Skeletal muscle tissue (tissue), 4 donors: Measurements from ENCODE around the gene ROR2. TPM values are rescaled to one million over a fixed set of nuclear protein-coding genes. Genes with fewer than 3 reads are reported as not detected.

Experiments
- H3K27ac ChIP-seq: one replicate; pipeline ENCODE4 v1.7.0; 2013; ENCODE audit warnings: mild to moderate bottlenecking, low read depth, low read length, inconsistent platforms
- H3K27me3 ChIP-seq, 3 donors: one replicate each; pipeline ENCODE4 v1.7.0; 2013; ENCODE audit warnings: low read length in 3 of 3; ENCODE audit not compliant: control insufficient read depth in 3 of 3, insufficient read depth in 3 of 3
- H3K36me3 ChIP-seq, 3 donors: one replicate each; pipeline ENCODE4 v1.7.0; 2013; ENCODE audit warnings: low read length in 3 of 3; ENCODE audit not compliant: control insufficient read depth in 3 of 3, insufficient read depth in 3 of 3
- H3K4me1 ChIP-seq, 3 donors: one replicate each; pipeline ENCODE4 v1.7.0; 2013; ENCODE audit warnings: low read length in 3 of 3, mild to moderate bottlenecking in 3 of 3; ENCODE audit not compliant: control insufficient read depth in 3 of 3, insufficient read depth in 3 of 3
- H3K4me3 ChIP-seq, 3 donors: one replicate each; pipeline ENCODE4 v1.7.0; 2013; ENCODE audit warnings: low read length in 3 of 3
- H3K9ac ChIP-seq, 3 donors: one replicate each; pipeline ENCODE4 v1.7.0; 2013; ENCODE audit warnings: low read length in 3 of 3, mild to moderate bottlenecking in 3 of 3, moderate library complexity in 2 of 3, low read depth in 1 of 3
- H3K9me3 ChIP-seq, 3 donors: one replicate each; pipeline ENCODE4 v1.7.0; 2013; ENCODE audit warnings: low read length in 3 of 3; ENCODE audit not compliant: control insufficient read depth in 3 of 3
- total RNA-seq: library from RNA; depleted of rRNA; stranded (reverse); fragments of >200 nt; gene quantifications from one replicate; pipeline ENCODE4 v1.2.3, GENCODE V29; 2014
- donor health status: Osteomylitis.

ROR2 gene
- total RNA-seq, 1 donor from 2014 or later = 4.2 TPM

- H3K4me1 ChIP-seq = no peaks in the 10 kb centered on the region
- no peak overlapping the region for H3K27ac ChIP-seq
- no peak overlapping the region for H3K9ac ChIP-seq
Observed at GRCh38 chr9:91784673-91785446, 165.2 kb downstream of the ROR2 start.

DNA sequence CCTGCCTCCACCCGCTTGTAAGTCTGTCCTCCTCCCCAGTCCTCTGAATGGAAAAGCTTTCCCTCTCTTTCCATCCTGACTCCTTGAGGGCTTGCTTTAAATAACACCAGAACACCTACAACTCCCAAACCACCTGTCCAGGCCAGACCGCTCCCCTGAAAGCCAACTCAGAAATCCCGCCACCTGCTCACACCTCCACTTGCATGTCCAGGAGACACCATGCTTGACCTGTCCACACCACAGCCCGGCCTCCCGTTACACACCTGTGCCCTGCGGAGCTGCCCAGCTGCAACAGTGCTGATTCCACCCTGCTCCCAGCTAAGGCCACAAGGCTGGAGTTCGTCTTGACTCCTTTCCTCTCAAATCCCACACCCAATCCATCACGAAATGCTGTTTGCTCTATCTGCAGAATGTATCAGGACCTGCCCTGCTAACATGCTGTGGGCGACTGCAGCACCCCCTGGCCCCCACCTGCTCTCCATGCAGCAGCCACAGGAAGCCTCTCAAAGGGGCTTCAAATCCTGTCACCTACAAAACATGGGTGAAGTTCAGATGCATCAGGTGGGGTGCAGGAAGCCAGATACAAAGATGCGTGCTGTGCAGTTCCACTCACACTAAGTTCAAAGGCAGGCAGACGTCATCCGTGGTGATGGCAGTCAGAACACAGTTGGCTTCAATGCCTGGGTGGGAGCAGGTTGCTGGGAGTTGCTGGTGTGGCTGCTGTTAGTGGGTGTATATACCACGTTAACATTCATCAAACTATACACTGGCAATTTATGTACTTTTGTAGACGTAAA, 166.0 kb downstream of the ROR2 start:
- H3K4me3 ChIP-seq = no peak overlapping the region
- no peaks in the 10 kb centered on the region for H3K4me1 ChIP-seq
- no peak overlapping the region for H3K27ac ChIP-seq
- no peaks in the 10 kb centered on the region for H3K36me3 ChIP-seq
- H3K9ac ChIP-seq = no peak overlapping the region
- peaks cover 0 to 3% (median 3%) of the 10 kb centered on the region in 3 donors for H3K9me3 ChIP-seq
- peaks cover 0 to 9% (median 0%) of the 10 kb centered on the region in 3 donors for H3K27me3 ChIP-seq

More at GRCh38 chr9:91784673-91785446, 165.2 kb downstream of the ROR2 start:
- H3K4me3 ChIP-seq = no peak overlapping the region
- H3K36me3 ChIP-seq = no peaks in the 10 kb centered on the region
- peaks cover 0 to 9% (median 0%) of the 10 kb centered on the region in 3 donors for H3K27me3 ChIP-seq
- H3K9me3 ChIP-seq = peaks cover 0 to 3% (median 3%) of the 10 kb centered on the region in 3 donors

DNA sequence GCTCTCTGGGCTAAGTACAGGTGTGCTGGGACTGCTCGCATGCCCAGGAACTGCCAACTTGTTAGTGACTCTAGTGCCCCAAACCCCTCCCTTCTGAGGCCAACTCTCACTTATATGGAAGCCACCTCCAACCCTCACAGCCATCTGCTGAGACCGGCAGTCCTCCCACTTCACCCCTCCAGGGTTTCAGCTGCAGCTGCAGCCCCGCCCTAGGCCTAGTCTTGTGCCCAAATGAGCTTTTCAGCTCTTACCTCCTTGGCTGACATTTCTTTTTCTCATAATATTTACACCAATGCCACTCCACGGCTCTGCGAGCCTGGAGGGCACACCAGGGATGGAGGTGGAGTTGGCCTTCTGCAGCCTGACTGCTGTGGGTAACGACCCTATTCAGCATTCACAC, 166.6 kb downstream of the ROR2 start:
- H3K27ac ChIP-seq = no peak overlapping the region
- no peak overlapping the region for H3K9ac ChIP-seq
- no peak overlapping the region for H3K4me3 ChIP-seq
- peaks cover 0 to 9% (median 0%) of the 10 kb centered on the region in 3 donors for H3K27me3 ChIP-seq
- no peaks in the 10 kb centered on the region for H3K36me3 ChIP-seq
- no peaks in the 10 kb centered on the region for H3K4me1 ChIP-seq
- peaks cover 0 to 3% (median 3%) of the 10 kb centered on the region in 3 donors for H3K9me3 ChIP-seq

DNA sequence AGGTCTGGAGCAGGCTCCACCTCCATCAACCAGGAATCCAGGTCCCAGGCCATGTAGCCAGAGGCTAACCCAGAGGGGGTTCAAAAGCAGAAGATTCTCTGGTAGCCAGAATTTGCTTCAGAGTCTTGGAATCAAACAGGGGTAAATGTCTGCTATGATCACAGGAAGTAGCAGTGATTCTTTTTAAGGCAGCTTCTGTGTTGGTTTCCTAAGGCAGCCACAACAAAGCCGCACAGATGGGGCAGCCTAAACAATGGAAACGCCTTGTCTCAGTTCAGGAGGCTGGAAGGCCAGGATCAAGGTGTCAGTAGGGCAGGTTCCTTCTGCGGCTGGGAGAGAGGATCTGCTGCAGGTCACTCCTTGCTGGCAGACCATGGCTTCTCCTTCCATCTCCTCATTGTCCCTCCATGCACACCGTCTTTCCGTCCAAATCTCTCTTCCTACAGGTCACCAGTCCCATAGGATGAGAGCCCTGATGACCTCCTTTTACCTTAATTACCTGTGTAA, 167.3 kb downstream of the ROR2 start:
- peaks cover 0 to 11% (median 0%) of the 10 kb centered on the region in 3 donors for H3K27me3 ChIP-seq
- H3K9me3 ChIP-seq = peaks cover 0 to 3% (median 3%) of the 10 kb centered on the region in 3 donors
- no peak overlapping the region for H3K9ac ChIP-seq
- no peak overlapping the region for H3K4me3 ChIP-seq
- no peaks in the 10 kb centered on the region for H3K36me3 ChIP-seq
- H3K27ac ChIP-seq = no peak overlapping the region
- no peaks in the 10 kb centered on the region for H3K4me1 ChIP-seq

GRCh38 chr9:91781906-91782305, 168.1 kb downstream of the ROR2 start:
- Histone ChIP-seq H3K4me3 (no peak overlapping the region), H3K9ac (no peak overlapping the region), H3K27me3 (peaks cover 0 to 14% (median 0%) of the 10 kb centered on the region in 3 donors), H3K9me3 (peaks cover 0 to 3% (median 3%) of the 10 kb centered on the region in 3 donors), H3K4me1 (no peaks in the 10 kb centered on the region), H3K27ac (no peak overlapping the region), H3K36me3 (no peaks in the 10 kb centered on the region)

GRCh38 chr9:91781116-91781515, 168.9 kb downstream of the ROR2 start:
- no peaks in the 10 kb centered on the region for H3K36me3 ChIP-seq
- H3K27me3 ChIP-seq = peaks cover 0 to 14% (median 2%) of the 10 kb centered on the region in 3 donors
- peaks cover 0 to 3% (median 3%) of the 10 kb centered on the region in 3 donors for H3K9me3 ChIP-seq
- H3K4me3 ChIP-seq = no peak overlapping the region
- H3K9ac ChIP-seq = no peak overlapping the region
- no peak overlapping the region for H3K27ac ChIP-seq
- H3K4me1 ChIP-seq = no peaks in the 10 kb centered on the region

GRCh38 chr9:91778031-91778430, 172.0 kb downstream of the ROR2 start:
- Histone ChIP-seq H3K27me3 (peaks cover 5 to 18% (median 14%) of the 10 kb centered on the region in 3 donors), H3K36me3 (no peaks in the 10 kb centered on the region), H3K4me3 (no peak overlapping the region), H3K4me1 (no peaks in the 10 kb centered on the region), H3K9ac (no peak overlapping the region), H3K27ac (no peak overlapping the region), H3K9me3 (peaks cover 0 to 3% (median 0%) of the 10 kb centered on the region in 3 donors)

DNA sequence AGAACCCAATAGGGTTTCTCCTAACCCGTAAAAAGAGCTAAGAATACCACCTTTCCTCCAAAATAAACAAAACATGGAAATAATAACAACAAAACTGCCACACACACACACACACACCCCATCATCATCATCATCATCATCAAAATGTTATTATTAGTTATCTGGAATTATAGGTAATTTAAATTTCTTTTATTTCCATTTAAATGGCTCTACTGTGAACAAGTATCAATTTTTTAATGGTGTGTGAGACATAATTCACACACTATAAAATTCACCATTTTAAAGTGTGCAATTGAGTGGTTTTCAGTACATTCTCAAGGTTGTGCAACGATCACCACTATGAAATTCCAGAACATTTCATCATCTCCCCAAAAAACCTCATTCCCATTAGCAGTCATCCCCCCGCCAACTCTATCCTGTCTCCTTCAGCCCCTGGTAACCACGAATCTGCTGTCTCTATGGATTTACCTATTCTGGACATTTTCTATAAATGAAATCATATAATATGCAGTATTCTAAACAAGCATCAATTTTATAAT, 172.7 kb downstream of the ROR2 start:
- H3K27me3 ChIP-seq = peaks cover 5 to 18% (median 14%) of the 10 kb centered on the region in 3 donors
- no peaks in the 10 kb centered on the region for H3K9me3 ChIP-seq
- no peaks in the 10 kb centered on the region for H3K4me1 ChIP-seq
- no peak overlapping the region for H3K27ac ChIP-seq
- no peak overlapping the region for H3K9ac ChIP-seq
- no peaks in the 10 kb centered on the region for H3K36me3 ChIP-seq
- no peak overlapping the region for H3K4me3 ChIP-seq

- Histone ChIP-seq H3K4me3 (no peak overlapping the region), H3K9me3 (no peaks in the 10 kb centered on the region), H3K36me3 (no peaks in the 10 kb centered on the region), H3K27me3 (peaks cover 5 to 18% (median 14%) of the 10 kb centered on the region in 3 donors), H3K27ac (no peak overlapping the region), H3K4me1 (no peaks in the 10 kb centered on the region), H3K9ac (no peak overlapping the region)
Observed at GRCh38 chr9:91776409-91777291, 173.4 kb downstream of the ROR2 start.
